Hematopoietic multipotent progenitor cell treated with erythropoietin and hydrocortisone succinate and interleukin-3 and kit ligand, for 17 days (in vitro differentiated cells): ENCODE data around the gene LRP5.

Source experiments
- DNase-seq: peaks from one replicate; pipeline ENCODE4 v3.0.0-alpha.2; 2015; ENCODE audit warnings: low spot score

The LRP5 gene

GRCh38 chr11:68312117-68312779 is at the start of gene LRP5:
LRP5 (plus strand) TSS chr11:68312591; CDS start chr11:68312715, 124 bp downstream.
- DNase-seq, result no peak

GRCh38 chr11:68263444-68264035 is 48.9 kb upstream of the LRP5 start:
- no peak for DNase-seq

GRCh38 chr11:68264244-68264643 is 48.1 kb upstream of the LRP5 start:
- no peak for DNase-seq

- DNase-seq, result no peak
These were observed 47.5 kb upstream of the LRP5 start for GRCh38 chr11:68264741-68265540.

- DNase-seq, result no peak
These were observed 46.1 kb upstream of the LRP5 start for GRCh38 chr11:68266121-68266891.

GRCh38 chr11:68266936-68267880 is 45.2 kb upstream of the LRP5 start:
- DNase-seq, result no peak

- DNase-seq, result no peak
These were observed 44.5 kb upstream of the LRP5 start for GRCh38 chr11:68267881-68268240.

GRCh38 chr11:68269414-68270081 is 42.8 kb upstream of the LRP5 start:
- DNase-seq, result no peak

- no peak for DNase-seq
These were observed 42.0 kb upstream of the LRP5 start for GRCh38 chr11:68270196-68271022.

- DNase-seq, result peak; percentile 42
These were observed 41.2 kb upstream of the LRP5 start for GRCh38 chr11:68271023-68271780.

- DNase-seq, result peak; percentile 97
These were observed 40.4 kb upstream of the LRP5 start, which contains the start of gene C11orf24 for GRCh38 chr11:68271781-68272608. C11orf24 (minus strand) TSS chr11:68271973; CDS start chr11:68263767, 8,206 bp downstream.

- no peak for DNase-seq
These were observed 39.2 kb upstream of the LRP5 start for GRCh38 chr11:68273026-68273738.

GRCh38 chr11:68274306-68274705 is 38.1 kb upstream of the LRP5 start:
- DNase-seq, result no peak

- no peak for DNase-seq
These were observed 36.5 kb upstream of the LRP5 start for GRCh38 chr11:68275721-68276507.

- no peak for DNase-seq
These were observed 35.5 kb upstream of the LRP5 start for GRCh38 chr11:68276861-68277260.

GRCh38 chr11:68279676-68280075 is 32.7 kb upstream of the LRP5 start:
- DNase-seq, result no peak
